Adrenal gland (tissue), 5 donors: ENCODE measurements around the gene ABL1.

Source experiments
- CTCF ChIP-seq, 6 experiments: fragments of 450-650 bp in 4 of 6; fragments of 200-600 bp in 2 of 6; sonication (generic) in 1 of 6; IDR thresholded peaks; 1 replicate in 5 of 6; 2 replicates in 1 of 6; pipeline versions ENCODE4 v1.5.1 to v1.8.0; 2016 to 2021; ENCODE audit warnings: antibody characterized with exemption in 6 of 6, mild to moderate bottlenecking in 2 of 6, moderate library complexity in 1 of 6
- POLR2A ChIP-seq, 2 donors: fragments of 450-650 bp; IDR thresholded peaks; one replicate each; pipeline ENCODE4 v1.6.1; 2017; ENCODE audit warnings: antibody characterized with exemption in 2 of 2, mild to moderate bottlenecking in 2 of 2, moderate library complexity in 1 of 2
- donor health status: DM: no; HTN: no; CAD: no.

GRCh38 chr9:130884542-130885483, 49.8 kb downstream of the ABL1 start:
- TF ChIP-seq CTCF (IDR thresholded peaks at IDR 0.05) = no peak
- TF ChIP-seq POLR2A (IDR thresholded peaks at IDR 0.05) = no peak
